ENCODE measurements around the gene TGFBR1. TPM values are rescaled to one million over a fixed set of nuclear protein-coding genes. Genes with fewer than 3 reads are reported as not detected.
A peak's percentile ranks its signal among the peaks of the same experiment; 100 is the strongest.

TGFBR1 gene
- total RNA-seq, 1 donor from 2014 or later = 78.8 TPM

DNA sequence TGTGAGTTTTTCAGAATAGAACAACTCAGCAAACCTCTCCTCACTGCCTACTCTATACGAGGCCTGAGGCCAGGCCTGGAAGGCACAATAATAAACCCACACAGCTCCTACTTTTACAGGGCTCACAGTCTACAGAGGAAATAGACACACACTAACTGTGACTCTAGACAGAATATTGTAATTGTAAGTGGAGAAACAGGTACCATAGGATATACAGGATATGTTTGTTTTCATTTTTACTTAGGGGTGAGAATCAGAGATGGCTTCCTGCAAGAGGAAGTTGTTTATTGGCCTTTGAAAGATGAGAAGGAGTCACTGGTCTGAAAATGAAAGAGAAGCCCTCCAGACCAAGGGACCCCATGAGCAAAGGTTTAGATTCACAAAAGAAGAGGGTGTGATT lies 35.8 kb upstream of the TGFBR1 start:
- TF ChIP-seq, protein P1, sequence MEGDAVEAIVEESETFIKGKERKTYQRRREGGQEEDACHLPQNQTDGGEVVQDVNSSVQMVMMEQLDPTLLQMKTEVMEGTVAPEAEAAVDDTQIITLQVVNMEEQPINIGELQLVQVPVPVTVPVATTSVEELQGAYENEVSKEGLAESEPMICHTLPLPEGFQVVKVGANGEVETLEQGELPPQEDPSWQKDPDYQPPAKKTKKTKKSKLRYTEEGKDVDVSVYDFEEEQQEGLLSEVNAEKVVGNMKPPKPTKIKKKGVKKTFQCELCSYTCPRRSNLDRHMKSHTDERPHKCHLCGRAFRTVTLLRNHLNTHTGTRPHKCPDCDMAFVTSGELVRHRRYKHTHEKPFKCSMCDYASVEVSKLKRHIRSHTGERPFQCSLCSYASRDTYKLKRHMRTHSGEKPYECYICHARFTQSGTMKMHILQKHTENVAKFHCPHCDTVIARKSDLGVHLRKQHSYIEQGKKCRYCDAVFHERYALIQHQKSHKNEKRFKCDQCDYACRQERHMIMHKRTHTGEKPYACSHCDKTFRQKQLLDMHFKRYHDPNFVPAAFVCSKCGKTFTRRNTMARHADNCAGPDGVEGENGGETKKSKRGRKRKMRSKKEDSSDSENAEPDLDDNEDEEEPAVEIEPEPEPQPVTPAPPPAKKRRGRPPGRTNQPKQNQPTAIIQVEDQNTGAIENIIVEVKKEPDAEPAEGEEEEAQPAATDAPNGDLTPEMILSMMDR (IDR thresholded peaks at IDR 0.05) = no peak
- Histone ChIP-seq H3K4me1 (peaks cover 26% of the 10 kb centered on the region), H3K27ac (no peak overlapping the region), H3K9me3 (no peaks in the 10 kb centered on the region), H3K36me3 (no peaks in the 10 kb centered on the region), H3K4me3 (no peak overlapping the region), H3K27me3 (ENCODE audit: low read depth) (no peaks in the 10 kb centered on the region)
- ATAC-seq (no peak), DNase-seq (no peak)
- intact Hi-C loops (cut with DNase I) = no loop called here

DNA sequence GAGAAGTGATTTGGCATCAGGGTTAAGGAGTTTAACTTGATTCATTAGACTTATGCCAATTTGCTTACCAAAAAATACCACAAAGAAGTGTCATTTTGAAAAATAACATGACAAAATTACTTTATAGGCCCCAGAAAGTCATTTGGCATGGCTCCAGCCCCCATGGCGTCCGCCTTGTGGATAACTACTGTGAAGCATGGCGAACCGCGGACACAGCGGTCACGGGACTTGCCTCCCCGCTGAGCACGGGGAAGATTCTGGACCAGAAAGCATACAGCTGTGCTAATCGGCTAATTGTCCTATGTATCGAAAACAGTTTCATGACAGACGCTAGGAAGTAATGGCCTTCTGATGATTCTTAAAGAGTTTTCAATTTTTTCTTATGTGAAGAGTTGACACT lies 35.4 kb upstream of the TGFBR1 start:
- Histone ChIP-seq H3K4me1 (peaks cover 26% of the 10 kb centered on the region), H3K27me3 (ENCODE audit: low read depth) (no peaks in the 10 kb centered on the region), H3K4me3 (no peak overlapping the region), H3K27ac (no peak overlapping the region), H3K36me3 (no peaks in the 10 kb centered on the region), H3K9me3 (no peaks in the 10 kb centered on the region)
- no peak for ATAC-seq
- DNase-seq = no peak
- intact Hi-C loops (cut with DNase I) = no loop called here
- TF ChIP-seq, protein P1 (IDR thresholded peaks at IDR 0.05) = no peak

DNA sequence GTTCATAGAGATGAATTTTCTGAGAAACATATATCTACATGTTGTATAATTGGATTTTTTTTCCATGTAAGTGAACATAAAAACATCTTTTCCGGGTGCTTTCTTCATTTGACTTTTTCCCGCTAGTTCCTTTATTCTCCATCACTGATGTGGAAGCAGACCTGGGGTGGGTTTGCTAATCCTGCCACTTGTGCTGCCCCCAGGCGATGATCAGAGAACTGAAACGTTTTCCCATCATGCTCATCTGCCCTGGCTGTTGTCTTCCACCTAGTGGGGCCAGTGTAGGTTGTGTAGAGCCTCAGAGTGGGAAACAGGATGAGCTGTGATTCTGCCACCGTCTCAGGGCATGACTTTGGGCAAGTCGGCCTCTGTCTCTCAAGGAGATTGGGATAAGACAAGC lies 34.2 kb upstream of the TGFBR1 start:
- ATAC-seq (no peak), DNase-seq (no peak)
- no peak overlapping the region for H3K4me3 ChIP-seq
- peak overlapping the region; percentile 28 for H3K27ac ChIP-seq
- no peaks in the 10 kb centered on the region for H3K9me3 ChIP-seq
- no peaks in the 10 kb centered on the region for H3K27me3 ChIP-seq (ENCODE audit: low read depth)
- peaks cover 26% of the 10 kb centered on the region for H3K4me1 ChIP-seq
- TF ChIP-seq, protein P1 (IDR thresholded peaks at IDR 0.05) = no peak
- intact Hi-C loops (cut with DNase I) = no loop called here
- H3K36me3 ChIP-seq = no peaks in the 10 kb centered on the region

DNA sequence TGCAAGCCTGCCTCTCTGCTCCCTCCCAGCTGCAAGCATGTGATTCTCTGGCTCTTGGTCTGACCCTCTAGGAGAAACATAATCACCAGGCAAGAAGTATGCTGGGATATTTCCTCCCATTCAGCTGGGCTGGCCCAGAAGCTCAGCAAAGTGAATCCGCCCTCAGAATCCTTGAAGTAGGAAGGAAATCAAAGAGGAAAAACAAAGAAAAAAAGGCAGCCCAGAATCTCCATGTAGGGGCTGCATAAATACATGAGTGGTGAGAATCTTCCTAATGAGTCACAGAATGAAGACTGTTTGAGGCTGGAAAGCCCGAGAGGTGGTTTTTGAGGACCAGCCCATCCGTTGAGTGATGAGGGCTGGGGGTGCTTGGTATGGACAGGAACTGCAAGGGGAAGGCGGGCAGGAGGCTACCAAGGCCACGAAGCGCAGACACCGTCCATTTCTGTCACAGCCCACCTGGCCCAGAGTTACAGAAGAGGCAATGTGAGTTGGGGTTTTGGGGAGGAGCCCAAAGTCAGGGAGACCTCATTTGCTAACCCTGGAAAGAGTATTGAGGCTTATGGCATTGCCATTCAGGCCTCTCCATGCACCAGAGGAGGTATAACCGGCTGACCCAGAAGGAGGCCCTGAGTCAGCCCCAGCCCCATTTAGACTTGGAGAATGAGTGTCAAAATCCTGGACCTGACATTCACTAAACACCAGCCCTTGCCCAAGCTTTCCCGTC lies 33.4 kb upstream of the TGFBR1 start:
- H3K27ac ChIP-seq = peak overlapping the region; percentile 28
- no peaks in the 10 kb centered on the region for H3K36me3 ChIP-seq
- TF ChIP-seq, protein P1 (IDR thresholded peaks at IDR 0.05) = no peak
- DNase-seq (no peak), ATAC-seq (no peak)
- no peaks in the 10 kb centered on the region for H3K9me3 ChIP-seq
- H3K27me3 ChIP-seq (ENCODE audit: low read depth) = no peaks in the 10 kb centered on the region
- H3K4me1 ChIP-seq = peaks cover 31% of the 10 kb centered on the region
- intact Hi-C loops (cut with DNase I) = no loop called here
- H3K4me3 ChIP-seq = no peak overlapping the region

DNA sequence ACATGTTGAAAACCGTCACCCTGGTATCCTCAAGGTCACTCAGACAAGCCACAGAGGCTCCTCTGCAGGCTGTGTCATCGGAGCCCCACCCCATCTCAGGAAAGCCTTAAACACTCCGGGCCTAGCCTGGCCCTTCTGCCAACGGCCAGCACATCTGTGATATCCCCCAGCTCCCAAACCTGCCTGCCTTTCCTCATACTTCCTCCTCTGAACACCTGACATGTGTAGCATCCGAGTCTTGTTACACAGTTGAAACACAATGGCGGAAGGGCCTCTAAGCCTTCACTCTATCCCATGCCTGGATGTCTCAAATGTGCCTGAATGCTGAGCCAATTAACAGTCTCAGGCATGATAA lies 32.9 kb upstream of the TGFBR1 start:
- no peaks in the 10 kb centered on the region for H3K27me3 ChIP-seq (ENCODE audit: low read depth)
- H3K27ac ChIP-seq = no peak overlapping the region
- H3K9me3 ChIP-seq = no peaks in the 10 kb centered on the region
- ATAC-seq = no peak
- intact Hi-C loops (cut with DNase I) = no loop called here
- no peak overlapping the region for H3K4me3 ChIP-seq
- TF ChIP-seq, protein P1 (IDR thresholded peaks at IDR 0.05) = no peak
- H3K4me1 ChIP-seq = peaks cover 37% of the 10 kb centered on the region
- no peaks in the 10 kb centered on the region for H3K36me3 ChIP-seq
- DNase-seq = no peak
